Measurements from ENCODE around the gene BLOC1S1.

GRCh38 chr12:55757701-55758100 is 41.9 kb downstream of the BLOC1S1 start:
- no peak for TF ChIP-seq CTCF (IDR thresholded peaks at IDR 0.05; ENCODE audit: insufficient read depth, low read depth, low read length)
- no peak for TF ChIP-seq EZH2 (IDR thresholded peaks at IDR 0.05; ENCODE audit: insufficient read depth, low read length)
